Spleen (tissue), 11 donors: ENCODE measurements around the gene CNTNAP2. TPM values are rescaled to one million over a fixed set of nuclear protein-coding genes. Genes with fewer than 3 reads are reported as not detected.

Experiments used
- DNase-seq: peaks from one replicate; pipeline ENCODE4 v3.0.0-alpha.2; 2020
- H3K27ac ChIP-seq, 8 donors: fragments of 200-600 bp; sonication (generic) in 7 of 8; 1 replicate in 4 of 8; 2 replicates in 4 of 8; pipeline versions ENCODE4 v1.5.0 to v1.8.0; 2016 to 2021; ENCODE audit warnings: inconsistent platforms in 4 of 8, mild to moderate bottlenecking in 4 of 8, moderate library complexity in 1 of 8
- H3K27me3 ChIP-seq, 7 donors: fragments of 200-600 bp; sonication (generic) in 6 of 7; replicated peaks in 1 of 7; 1 replicate in 4 of 7; 2 replicates in 3 of 7; pipeline versions ENCODE4 v1.5.0 to v1.8.0; 2016 to 2021; ENCODE audit warnings: inconsistent platforms in 3 of 7, mild to moderate bottlenecking in 1 of 7
- H3K36me3 ChIP-seq, 6 donors: fragments of 200-600 bp; sonication (generic) in 5 of 6; 1 replicate in 4 of 6; 2 replicates in 2 of 6; pipeline versions ENCODE4 v1.5.0 to v1.8.0; 2016 to 2021; ENCODE audit warnings: inconsistent platforms in 2 of 6
- H3K4me1 ChIP-seq, 6 donors: fragments of 200-600 bp; sonication (generic) in 5 of 6; 1 replicate in 3 of 6; 2 replicates in 3 of 6; pipeline versions ENCODE4 v1.5.0 to v1.8.0; 2016 to 2021; ENCODE audit warnings: inconsistent platforms in 3 of 6
- H3K4me3 ChIP-seq, 8 donors: fragments of 200-600 bp; sonication (generic) in 7 of 8; 1 replicate in 4 of 8; 2 replicates in 4 of 8; pipeline versions ENCODE4 v1.5.0 to v1.8.0; 2016 to 2021; ENCODE audit warnings: inconsistent platforms in 4 of 8, mild to moderate bottlenecking in 4 of 8, moderate library complexity in 2 of 8
- H3K9me3 ChIP-seq, 8 donors: fragments of 200-600 bp; sonication (generic) in 7 of 8; 1 replicate in 4 of 8; 2 replicates in 4 of 8; pipeline versions ENCODE4 v1.5.0 to v1.8.0; 2016 to 2021; ENCODE audit warnings: inconsistent platforms in 4 of 8
- CTCF ChIP-seq, 11 experiments: fragments of 200-600 bp in 7 of 11; fragments of 450-650 bp in 4 of 11; sonication (generic) in 4 of 11; IDR thresholded peaks in 8 of 11; conservative IDR thresholded peaks in 3 of 11; 1 replicate in 7 of 11; 2 replicates in 4 of 11; pipeline versions ENCODE4 v1.4.0 to v1.8.0; 2016 to 2021; ENCODE audit warnings: antibody characterized with exemption in 11 of 11, inconsistent platforms in 4 of 11, mild to moderate bottlenecking in 1 of 11
- POLR2A ChIP-seq, 3 donors: fragments of 450-650 bp; IDR thresholded peaks; one replicate each; pipeline ENCODE4 v1.5.1; 2017; ENCODE audit warnings: antibody characterized with exemption in 3 of 3, mild to moderate bottlenecking in 1 of 3
- POLR2AphosphoS5 ChIP-seq, 3 donors: sonication (generic); formaldehyde crosslinking; IDR thresholded peaks; one replicate each; pipeline ENCODE4 v1.5.1; 2017; ENCODE audit warnings: antibody characterized with exemption in 3 of 3
- WGBS, 5 donors: extraction: QIAGEN DNeasy Blood & Tissue Kit in 3 of 5; methylation state at CpG; one replicate each; pipeline versions ENCODE4 v1.1.5 to v1.1.7; 2013 to 2018; 5-methylcytosine and 5-hydroxymethylcytosine counted together
- intact Hi-C: fragments of 100-400 bp; cut with DNase I; formaldehyde crosslinking; loops from one replicate; pipeline ENCODE4 v1.15.0; 2023; ENCODE audit warnings: low total_unique reads
- polyA plus RNA-seq, 3 donors: library from polyadenylated mRNA; stranded (reverse); fragments of 200-250 nt; gene quantifications; one replicate each; pipeline ENCODE4 v1.2.1, GENCODE V29; 2013
- total RNA-seq, 7 donors: library from RNA; depleted of rRNA in 3 of 7; stranded (reverse); fragments of >200 nt in 3 of 7; fragmentation: NEBNext Ultra II Directional in 4 of 7; extraction: Animal tissue kit (Norgen Biotek cat#: 25700) in 4 of 7; gene quantifications; one replicate each; pipeline versions ENCODE4 v1.1.0 to v1.2.1, GENCODE V29; 2016 to 2021
- donor health status: healthy with polysubstance abuse.
- donor health status: DM: no; HTN: no; CAD: no; lungs with moderate emphysema.
- donor health status: DM: no; HTN: no; CAD: no.
- donor health status: Bipolar disorder and iron deficiency.
- donor health status: healthy.
- donor health status: DM: no; HTN: no; CAD: no.
- donor health status: DM: yes; HTN: yes; CAD: no.

CNTNAP2 gene
- total and polyA plus RNA-seq, 10 donors: 0.13 to 2.0 (median 0.82) TPM

- H3K4me3 ChIP-seq: no peak overlapping the region
- intact Hi-C loops: no loop called here
- no peak for DNase-seq
- no peak overlapping the region for H3K27ac ChIP-seq
- 43 to 67% (median 56%) methylated on average over 3 of the region's 3 CpGs for WGBS, 5 donors
- no peaks in the 10 kb centered on the region for H3K4me1 ChIP-seq
- TF ChIP-seq CTCF (IDR thresholded peaks at IDR 0.05 in 8 of 11, conservative IDR thresholded peaks at IDR 0.05 in 3 of 11): no peak
- no peak for TF ChIP-seq POLR2A (IDR thresholded peaks at IDR 0.05)
- no peak for TF ChIP-seq POLR2AphosphoS5 (IDR thresholded peaks at IDR 0.05)
- H3K36me3 ChIP-seq: no peaks in the 10 kb centered on the region
- H3K9me3 ChIP-seq: peaks cover 0 to 13% (median 3%) of the 10 kb centered on the region in 8 donors
- H3K27me3 ChIP-seq: no peaks in the 10 kb centered on the region
These were observed 647.9 kb downstream of the CNTNAP2 start for GRCh38 chr7:146764458-146764857.

- 76 to 84% (median 81%) methylated on average over 3 of the region's 3 CpGs for WGBS, 5 donors
- no peak overlapping the region for H3K4me3 ChIP-seq
- H3K9me3 ChIP-seq: no peaks in the 10 kb centered on the region
- no peaks in the 10 kb centered on the region for H3K27me3 ChIP-seq
- no peak for DNase-seq
- no peaks in the 10 kb centered on the region for H3K4me1 ChIP-seq
- no peaks in the 10 kb centered on the region for H3K36me3 ChIP-seq
- intact Hi-C loops: no loop called here
- no peak for TF ChIP-seq POLR2A (IDR thresholded peaks at IDR 0.05)
- TF ChIP-seq CTCF (IDR thresholded peaks at IDR 0.05 in 8 of 11, conservative IDR thresholded peaks at IDR 0.05 in 3 of 11): no peak
- H3K27ac ChIP-seq: no peak overlapping the region
These were observed 652.4 kb downstream of the CNTNAP2 start for GRCh38 chr7:146768957-146769356.

- Histone ChIP-seq H3K27ac (no peak overlapping the region), H3K36me3 (no peaks in the 10 kb centered on the region), H3K27me3 (no peaks in the 10 kb centered on the region), H3K4me3 (no peak overlapping the region), H3K9me3 (no peaks in the 10 kb centered on the region), H3K4me1 (no peaks in the 10 kb centered on the region)
- intact Hi-C loops: no loop called here
- DNase-seq: no peak
- 24 to 51% (median 34%) methylated on average over 5 of the region's 5 CpGs for WGBS, 5 donors
- TF ChIP-seq CTCF (IDR thresholded peaks at IDR 0.05 in 8 of 11, conservative IDR thresholded peaks at IDR 0.05 in 3 of 11) (no peak), POLR2AphosphoS5 (IDR thresholded peaks at IDR 0.05) (no peak), POLR2A (IDR thresholded peaks at IDR 0.05) (no peak)
These were observed 656.0 kb downstream of the CNTNAP2 start for GRCh38 chr7:146772601-146773000.

- intact Hi-C loops: no loop called here
- TF ChIP-seq CTCF (IDR thresholded peaks at IDR 0.05 in 8 of 11, conservative IDR thresholded peaks at IDR 0.05 in 3 of 11) (no peak), POLR2AphosphoS5 (IDR thresholded peaks at IDR 0.05) (no peak), POLR2A (IDR thresholded peaks at IDR 0.05) (no peak)
- 84 to 93% (median 88%) methylated on average over 5 of the region's 5 CpGs for WGBS, 5 donors
- no peaks in the 10 kb centered on the region for H3K4me1 ChIP-seq
- H3K4me3 ChIP-seq: no peak overlapping the region
- H3K36me3 ChIP-seq: no peaks in the 10 kb centered on the region
- no peaks in the 10 kb centered on the region for H3K27me3 ChIP-seq
- H3K9me3 ChIP-seq: no peaks in the 10 kb centered on the region
- no peak overlapping the region for H3K27ac ChIP-seq
- DNase-seq: no peak
These were observed 656.9 kb downstream of the CNTNAP2 start for GRCh38 chr7:146773506-146773905.
